H1 (cell line): ENCODE results near the gene SIPA1L3. TPM values are rescaled to one million over a fixed set of nuclear protein-coding genes. Genes with fewer than 3 reads are reported as not detected.

Experiments
- CTCF ChIA-PET: fragments of 300-600 bp; sonication (Branson Sonifier 250); formaldehyde crosslinking; loops from one replicate; lab custom pipeline; 2021; ENCODE audit not compliant: partially characterized antibody; lab: Charles Lee
- POLR2A ChIA-PET: fragments of 300-600 bp; sonication (Branson Sonifier 250); formaldehyde crosslinking; loops from one replicate; lab custom pipeline; 2021; ENCODE audit warnings: inconsistent platforms; ENCODE audit not compliant: partially characterized antibody; lab: Charles Lee
- DNase-seq, 2 experiments: peaks; one replicate each; pipeline versions ENCODE4 v3.0.0 to v3.0.0-alpha.2; 2010 to 2022; ENCODE audit warnings: low spot score in 2 of 2, low read depth in 1 of 2, mixed read lengths in 1 of 2
- FAIRE-seq: peaks from 2 replicates; lab custom pipeline; 2011; peaks lifted over from hg19 to GRCh38; lab: Jason Lieb, UNC
- H2AFZ ChIP-seq: 2 replicates; pipeline ENCODE4 v1.8.1; 2012; ENCODE audit warnings: low read length, inconsistent platforms
- H2AK5ac ChIP-seq: 2 replicates; pipeline ENCODE4 v1.6.1; 2013; ENCODE audit warnings: low read depth, low read length
- H2BK120ac ChIP-seq: replicated peaks from 2 replicates; pipeline ENCODE3; 2013; ENCODE audit warnings: low read depth, low read length, inconsistent platforms
- H2BK12ac ChIP-seq: 2 replicates; pipeline ENCODE4 v1.6.1; 2013; ENCODE audit warnings: low read depth, low read length
- H2BK15ac ChIP-seq: 2 replicates; pipeline ENCODE4 v1.6.1; 2013; ENCODE audit warnings: low read length
- H2BK20ac ChIP-seq: 2 replicates; pipeline ENCODE4 v1.6.1; 2013; ENCODE audit warnings: low read length
- H2BK5ac ChIP-seq: 2 replicates; pipeline ENCODE4 v1.6.1; 2013; ENCODE audit warnings: low read depth, low read length
- H3K14ac ChIP-seq: 2 replicates; pipeline ENCODE4 v1.6.1; 2013; ENCODE audit warnings: inconsistent platforms; ENCODE audit not compliant: insufficient read length
- H3K18ac ChIP-seq: 2 replicates; pipeline ENCODE4 v1.6.1; 2013; ENCODE audit warnings: low read length; ENCODE audit errors: extremely low read depth
- H3K23ac ChIP-seq: 2 replicates; pipeline ENCODE4 v1.6.1; 2013; ENCODE audit warnings: inconsistent platforms; ENCODE audit not compliant: insufficient read length
- H3K23me2 ChIP-seq: 2 replicates; pipeline ENCODE4 v1.6.1; 2013; ENCODE audit warnings: low read depth, low read length
- H3K27ac ChIP-seq: 2 replicates; pipeline ENCODE4 v1.6.1; 2011; ENCODE audit warnings: low read depth, low read length, inconsistent platforms
- H3K27me3 ChIP-seq, 4 experiments: replicated peaks in 1 of 4; 1 replicate in 1 of 4; 2 replicates in 3 of 4; pipeline versions ENCODE4 v1.6.1 to v1.8.1; 2011 to 2013; ENCODE audit warnings: low read length in 3 of 4, mild to moderate bottlenecking in 3 of 4, inconsistent platforms in 2 of 4, mixed read lengths in 2 of 4, moderate library complexity in 1 of 4; ENCODE audit not compliant: control insufficient read depth in 3 of 4, insufficient read depth in 3 of 4; ENCODE audit errors: extremely low read depth in 1 of 4
- H3K36me3 ChIP-seq, 4 experiments: 2 replicates each; pipeline versions ENCODE4 v1.6.1 to v1.8.1; 2011 to 2013; ENCODE audit warnings: mild to moderate bottlenecking in 4 of 4, low read length in 3 of 4, moderate library complexity in 2 of 4, control low read depth in 1 of 4, inconsistent platforms in 1 of 4; ENCODE audit not compliant: insufficient read depth in 4 of 4, control insufficient read depth in 2 of 4
- H3K4ac ChIP-seq: replicated peaks from 2 replicates; pipeline ENCODE3; 2013; ENCODE audit warnings: low read length, low read depth, mixed read lengths, inconsistent platforms; ENCODE audit not compliant: insufficient read length
- H3K4me1 ChIP-seq, 4 experiments: replicated peaks in 1 of 4; 1 replicate in 1 of 4; 2 replicates in 3 of 4; pipeline versions ENCODE4 v1.6.1 to v1.8.1; 2011 to 2013; ENCODE audit warnings: low read length in 3 of 4, inconsistent platforms in 2 of 4, mixed read lengths in 1 of 4; ENCODE audit not compliant: insufficient read depth in 4 of 4, control insufficient read depth in 3 of 4
- H3K4me2 ChIP-seq, 2 experiments: 2 replicates each; pipeline versions ENCODE4 v1.6.1 to v1.8.1; 2011 to 2013; ENCODE audit warnings: low read depth in 2 of 2, low read length in 2 of 2, control low read depth in 1 of 2, inconsistent platforms in 1 of 2, mild to moderate bottlenecking in 1 of 2; ENCODE audit not compliant: insufficient read depth in 1 of 2
- H3K4me3 ChIP-seq, 4 experiments: fragments of 200-600, 300-600 bp in 1 of 4; sonication (generic), shearing (Covaris generic), sonication (Bioruptor Twin) in 1 of 4; 2 replicates each; pipeline versions ENCODE4 v1.5.1 to v1.8.1; 2011 to 2016; ENCODE audit warnings: low read length in 4 of 4, low read depth in 3 of 4, control low read depth in 2 of 4, inconsistent platforms in 2 of 4, mild to moderate bottlenecking in 2 of 4, mixed read lengths in 1 of 4, moderate library complexity in 1 of 4; ENCODE audit not compliant: insufficient read depth in 2 of 4; ENCODE audit errors: extremely low read depth in 1 of 4
- H3K56ac ChIP-seq: replicated peaks from 2 replicates; pipeline ENCODE3; 2013; ENCODE audit warnings: low read depth, mild to moderate bottlenecking, mixed read lengths, low read length, inconsistent platforms; ENCODE audit not compliant: insufficient read length
- H3K79me1 ChIP-seq: 2 replicates; pipeline ENCODE4 v1.6.1; 2013; ENCODE audit warnings: low read depth, low read length, control low read depth
- H3K79me2 ChIP-seq, 2 experiments: 2 replicates each; pipeline versions ENCODE4 v1.6.1 to v1.8.1; 2012 to 2013; ENCODE audit warnings: low read length in 2 of 2, mild to moderate bottlenecking in 2 of 2, inconsistent platforms in 1 of 2; ENCODE audit not compliant: insufficient read depth in 2 of 2, control insufficient read depth in 1 of 2
- H3K9ac ChIP-seq, 4 experiments: replicated peaks in 1 of 4; 1 replicate in 1 of 4; 2 replicates in 3 of 4; pipeline versions ENCODE4 v1.6.1 to v1.8.1; 2011 to 2013; ENCODE audit warnings: low read depth in 3 of 4, low read length in 3 of 4, control low read depth in 2 of 4, mild to moderate bottlenecking in 2 of 4, moderate library complexity in 2 of 4, inconsistent platforms in 1 of 4; ENCODE audit errors: extremely low read depth in 1 of 4
- H3K9me3 ChIP-seq, 2 experiments: 2 replicates each; pipeline versions ENCODE4 v1.6.1 to v1.8.1; 2012 to 2013; ENCODE audit warnings: mild to moderate bottlenecking in 2 of 2, moderate library complexity in 2 of 2, control low read depth in 1 of 2, inconsistent platforms in 1 of 2, low read depth in 1 of 2, low read length in 1 of 2, mixed read lengths in 1 of 2; ENCODE audit not compliant: insufficient read depth in 2 of 2
- H4K20me1 ChIP-seq, 2 experiments: replicated peaks in 1 of 2; 2 replicates each; pipeline versions ENCODE3 to v1.8.1; 2011 to 2013; ENCODE audit warnings: inconsistent platforms in 2 of 2, low read length in 2 of 2, mild to moderate bottlenecking in 1 of 2; ENCODE audit not compliant: insufficient read depth in 2 of 2, control insufficient read depth in 1 of 2
- H4K5ac ChIP-seq: 2 replicates; pipeline ENCODE4 v1.6.1; 2013; ENCODE audit warnings: low read length, low read depth, mixed read lengths, inconsistent platforms; ENCODE audit not compliant: insufficient read length
- H4K8ac ChIP-seq: 2 replicates; pipeline ENCODE4 v1.8.0; 2013; ENCODE audit warnings: mild to moderate bottlenecking, moderate library complexity, low read length, inconsistent platforms; ENCODE audit not compliant: insufficient read depth; ENCODE audit errors: extremely low read depth
- H4K91ac ChIP-seq: replicated peaks from 2 replicates; pipeline ENCODE3; 2013; ENCODE audit warnings: low read length, mixed read lengths, inconsistent platforms; ENCODE audit not compliant: insufficient read length
- BACH1 ChIP-seq: IDR thresholded peaks from 2 replicates; pipeline ENCODE4 v1.6.1; 2012; ENCODE audit warnings: low read length, improper control_type of control experiment
- RXRA ChIP-seq: IDR thresholded peaks from 2 replicates; pipeline ENCODE4 v1.6.1; 2011; ENCODE audit warnings: low read depth, mild to moderate bottlenecking, low read length, moderate library complexity; ENCODE audit not compliant: insufficient read depth
- WGBS, 2 experiments: shearing (Covaris generic) in 1 of 2; methylation state at CpG; one replicate each; pipeline versions ENCODE4 v1.1.6 to v1.1.7; 2013 to 2015; ENCODE audit warnings: low lambda C conversion rate in 2 of 2, mixed read lengths in 2 of 2, inconsistent platforms in 1 of 2, low coverage in 1 of 2, missing lambda C conversion rate in 1 of 2; ENCODE audit not compliant: insufficient replicate concordance in 2 of 2, insufficient coverage in 1 of 2, insufficient read length in 1 of 2; ENCODE audit errors: extremely low coverage in 1 of 2, missing lambda C conversion rate in 1 of 2; 5-methylcytosine and 5-hydroxymethylcytosine counted together
- polyA plus RNA-seq, 7 experiments: library from polyadenylated mRNA; depleted of rRNA in 3 of 7; stranded (reverse) in 5 of 7; unstranded in 2 of 7; fragments of >200 nt in 5 of 7; fragments of 200-250 nt in 2 of 7; gene quantifications; 1 replicate in 5 of 7; 2 replicates in 1 of 7; 4 replicates in 1 of 7; pipeline versions ENCODE4 v1.2.1 to v1.2.3, GENCODE V29; 2011 to 2013; ENCODE audit warnings: missing spikeins in 2 of 7, mixed read lengths in 2 of 7
- total RNA-seq: library from RNA; stranded (reverse); fragmentation: NEBNext Ultra II Directional; extraction: Animal tissue kit (Norgen Biotek cat#: 25700); gene quantifications from 2 replicates; pipeline ENCODE4 v1.2.1, GENCODE V29; 2021

Gene SIPA1L3
- total and polyA plus RNA-seq, 2 of the 8 experiments (the other 6 are each of a cell fraction or from before 2014, with no cell fraction given), result 15.0 to 54.9 TPM

GRCh38 chr19:38034492-38034860, 127.5 kb downstream of the SIPA1L3 start:
- Histone ChIP-seq H3K79me2 (peaks cover 0 to 10% of the 10 kb centered on the region in 2 experiments; a peak in 1 of 4 replicates), H3K18ac (no peak overlapping the region), H3K79me1 (peaks cover 9% of the 10 kb centered on the region), H3K23ac (no peak overlapping the region), H3K56ac (no peak overlapping the region), H2BK15ac (no peak overlapping the region), H3K4me2 (peak overlapping the region in 1 of 2 experiments; percentile 32; a peak in 1 of 4 replicates), H3K4me1 (peaks cover 7 to 19% (median 14%) of the 10 kb centered on the region in 4 experiments), H2AFZ (no peak overlapping the region), H3K4ac (no peak overlapping the region), H3K27ac (no peak overlapping the region), H2BK20ac (no peak overlapping the region), H3K23me2 (no peaks in the 10 kb centered on the region; the same call in 1 of the 2 replicates), H4K8ac (no peak overlapping the region), H3K14ac (no peak overlapping the region), H3K27me3 (no peaks in the 10 kb centered on the region), H2BK120ac (no peak overlapping the region), H4K91ac (no peak overlapping the region), H3K9ac (no peak overlapping the region), H3K9me3 (0 out of 4 replicates have a peak, but pooled peaks cover 0 to 4% of the 10 kb centered on the region in 2 experiments), H3K36me3 (peaks cover 0 to 9% (median 0%) of the 10 kb centered on the region in 4 experiments; a peak in 4 of 8 replicates), H2BK12ac (peak overlapping the region; percentile 39; the same call in 1 of the 2 replicates), H4K5ac (no peak overlapping the region), H2AK5ac (peak overlapping the region; percentile 49; the same call in 1 of the 2 replicates), H4K20me1 (peaks cover 2 to 11% of the 10 kb centered on the region in 2 experiments), H2BK5ac (no peak overlapping the region; the same call in 1 of the 2 replicates), H3K4me3 (no peak overlapping the region)
- POLR2A ChIA-PET, result interaction anchor here (1.1 to 5.0 kb wide), 5 partner anchors 11 to 31 kb away, joined by 3 to 26 read pairs (median 3); no protein-coding TSS in a partner anchor
- TF ChIP-seq BACH1, result no peak
- TF ChIP-seq RXRA, result no peak
- WGBS, 2 experiments, result 91% methylated on average over 4 of the region's 5 CpGs; no CpG with 5 or more reads in 1 of the 2 experiments
- FAIRE-seq (no peak), DNase-seq (no peak)
- CTCF ChIA-PET, result interaction anchor here (0.9 to 3.3 kb wide), 5 partner anchors 11 to 61 kb away, joined by 3 to 14 read pairs (median 5); no protein-coding TSS in a partner anchor
